GM19395 (cell line): ENCODE results near the gene HEMGN.
A peak's percentile ranks its signal among the peaks of the same experiment; 100 is the strongest.
"Not testable (repeated sequence)": the region's sequence is repeated elsewhere in the genome, so short reads cannot be mapped to it uniquely, and the experiment has no call there.

Experiments used
- ATAC-seq: cut with Tn5 transposase; IDR thresholded peaks from one replicate; pipeline ENCODE4 v1.9.1; 2021; ENCODE audit warnings: mild to moderate bottlenecking, moderate library complexity; ENCODE audit not compliant: unreplicated experiment

Gene HEMGN, protein sequence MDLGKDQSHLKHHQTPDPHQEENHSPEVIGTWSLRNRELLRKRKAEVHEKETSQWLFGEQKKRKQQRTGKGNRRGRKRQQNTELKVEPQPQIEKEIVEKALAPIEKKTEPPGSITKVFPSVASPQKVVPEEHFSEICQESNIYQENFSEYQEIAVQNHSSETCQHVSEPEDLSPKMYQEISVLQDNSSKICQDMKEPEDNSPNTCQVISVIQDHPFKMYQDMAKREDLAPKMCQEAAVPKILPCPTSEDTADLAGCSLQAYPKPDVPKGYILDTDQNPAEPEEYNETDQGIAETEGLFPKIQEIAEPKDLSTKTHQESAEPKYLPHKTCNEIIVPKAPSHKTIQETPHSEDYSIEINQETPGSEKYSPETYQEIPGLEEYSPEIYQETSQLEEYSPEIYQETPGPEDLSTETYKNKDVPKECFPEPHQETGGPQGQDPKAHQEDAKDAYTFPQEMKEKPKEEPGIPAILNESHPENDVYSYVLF

DNA sequence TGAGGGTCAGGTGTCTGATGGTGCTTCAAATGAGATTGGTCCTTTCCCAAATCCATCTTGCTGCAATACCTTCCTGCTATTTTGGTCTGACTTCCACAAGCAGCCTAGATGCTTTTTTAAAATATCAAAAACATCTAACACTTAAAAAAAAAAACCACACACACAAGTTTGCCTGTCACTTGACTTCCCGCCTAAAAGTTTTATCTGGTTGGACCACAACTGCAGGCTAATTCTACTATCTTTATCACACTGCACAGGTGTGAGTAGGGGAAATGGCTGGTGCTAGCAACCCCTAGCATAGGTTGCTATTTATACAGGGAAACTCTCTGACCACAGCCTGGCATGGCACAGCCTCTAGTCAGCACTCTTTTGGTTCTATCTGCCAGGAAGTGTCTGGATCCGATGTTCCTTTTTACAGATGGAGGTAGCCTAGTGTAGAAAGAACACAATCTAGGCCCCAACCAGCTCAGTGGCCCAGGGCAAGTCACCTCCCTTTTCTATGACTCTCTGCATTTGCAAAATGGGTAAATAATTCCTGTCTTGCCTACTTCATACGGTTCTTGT, at the start of gene HEMGN:
Gene HEMGN (minus strand): TSS at position 92 of the 564 bp plus-strand sequence. CDS start 36 bp downstream, at position 56.
- no peak for ATAC-seq

DNA sequence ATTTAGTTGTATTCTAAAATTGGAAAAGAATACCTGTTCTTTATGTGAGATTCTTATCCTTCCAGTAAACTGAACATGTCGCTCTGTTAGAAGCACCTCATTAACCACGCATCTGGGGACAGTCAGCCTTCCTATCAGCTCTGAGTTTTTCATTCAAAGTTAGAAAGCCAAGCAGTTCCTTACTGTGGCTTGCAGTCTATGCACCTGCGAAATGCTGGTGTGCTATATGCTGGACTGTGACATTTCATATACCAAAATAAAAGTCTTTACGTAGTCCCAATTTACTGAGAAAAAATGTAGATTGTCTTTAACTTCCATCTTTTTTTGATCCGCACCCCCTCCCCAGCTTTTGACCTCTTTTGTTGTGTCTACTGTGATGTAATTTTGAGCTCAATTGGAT, 49.5 kb upstream of the HEMGN start:
- ATAC-seq: no peak

DNA sequence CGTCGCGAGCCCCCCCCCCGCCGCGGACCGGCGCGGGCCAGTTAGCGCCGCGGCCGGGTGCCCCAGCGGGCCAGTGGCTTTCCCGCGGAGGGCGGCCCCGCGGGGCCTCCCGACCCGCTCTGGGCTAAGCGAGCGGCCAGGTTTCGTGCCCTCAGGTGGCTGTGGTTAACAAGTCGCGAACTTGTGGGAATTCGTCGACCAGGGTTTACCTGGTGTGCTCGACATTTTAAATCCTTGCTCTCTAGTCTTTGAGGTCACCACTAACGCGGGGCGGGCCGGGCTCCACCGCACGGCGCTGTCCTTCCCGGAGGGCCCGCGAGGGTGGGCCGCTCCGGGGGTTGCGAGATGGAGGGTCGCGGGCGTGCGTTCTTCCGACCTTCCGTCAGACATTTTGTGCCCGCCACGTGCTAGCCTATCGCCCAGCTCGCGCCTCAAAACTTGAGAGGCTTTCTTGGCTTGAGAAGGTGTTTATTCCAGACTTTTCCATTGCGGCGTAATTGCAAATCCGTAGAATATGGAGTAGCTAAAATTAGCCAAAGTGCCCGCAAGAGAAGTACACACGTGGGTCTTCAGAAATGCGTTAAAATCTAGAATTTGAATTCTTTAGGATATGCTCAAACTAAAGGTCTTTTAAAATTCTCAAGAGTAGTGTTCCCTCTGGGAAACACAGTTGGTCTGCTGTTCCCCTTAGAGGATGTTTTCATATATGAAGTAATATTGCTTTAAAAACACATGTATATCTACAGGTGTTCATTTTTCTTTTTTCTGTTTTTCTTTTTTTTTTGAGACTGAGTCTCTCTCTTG, 47.3 kb upstream of the HEMGN start:
- ATAC-seq: peak; percentile 5

DNA sequence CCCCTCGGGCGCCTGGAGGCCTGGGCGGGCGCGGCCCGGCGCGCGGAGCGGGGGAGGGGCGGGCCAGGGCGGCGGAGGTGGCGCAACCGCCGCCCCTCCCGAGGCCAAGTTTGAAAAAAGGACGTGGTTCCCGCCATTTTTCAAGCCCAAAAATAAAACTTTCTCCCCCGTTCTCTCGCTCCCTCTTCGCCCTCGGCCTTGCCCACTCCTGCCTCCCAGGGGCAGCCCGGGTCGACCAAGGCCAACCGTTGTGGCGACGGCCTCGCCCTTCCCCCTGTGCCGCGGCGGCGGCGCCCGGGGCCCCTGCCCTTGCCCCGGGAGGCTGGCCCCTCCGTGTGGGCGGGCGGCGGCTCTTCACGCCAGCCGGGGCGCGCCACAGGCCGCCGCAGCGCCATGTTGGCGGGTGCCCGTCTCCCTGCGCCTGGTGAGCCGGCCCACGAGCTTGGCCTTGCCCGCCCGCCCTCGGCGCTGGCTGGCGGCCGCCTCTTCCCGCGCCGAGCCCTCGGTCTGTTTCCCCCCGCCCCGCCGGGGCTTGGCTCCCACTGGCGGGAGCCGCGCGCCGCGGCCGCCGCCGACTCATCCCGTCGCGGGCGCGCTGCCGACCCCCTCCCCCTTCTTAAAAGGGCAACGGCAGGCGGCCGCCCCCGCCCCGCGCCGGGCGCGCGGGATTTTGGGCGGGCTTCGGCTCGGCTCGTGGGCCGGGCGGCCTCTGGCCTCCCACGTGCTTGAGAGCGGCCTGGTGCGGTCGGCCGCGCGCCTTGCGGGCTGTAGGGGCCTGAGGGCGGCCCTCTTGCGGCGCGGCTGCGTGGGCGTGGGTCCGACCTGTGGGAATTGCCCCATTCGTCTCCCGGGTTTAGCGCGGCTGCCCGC, 46.5 kb upstream of the HEMGN start:
- ATAC-seq: peak; percentile 33

DNA sequence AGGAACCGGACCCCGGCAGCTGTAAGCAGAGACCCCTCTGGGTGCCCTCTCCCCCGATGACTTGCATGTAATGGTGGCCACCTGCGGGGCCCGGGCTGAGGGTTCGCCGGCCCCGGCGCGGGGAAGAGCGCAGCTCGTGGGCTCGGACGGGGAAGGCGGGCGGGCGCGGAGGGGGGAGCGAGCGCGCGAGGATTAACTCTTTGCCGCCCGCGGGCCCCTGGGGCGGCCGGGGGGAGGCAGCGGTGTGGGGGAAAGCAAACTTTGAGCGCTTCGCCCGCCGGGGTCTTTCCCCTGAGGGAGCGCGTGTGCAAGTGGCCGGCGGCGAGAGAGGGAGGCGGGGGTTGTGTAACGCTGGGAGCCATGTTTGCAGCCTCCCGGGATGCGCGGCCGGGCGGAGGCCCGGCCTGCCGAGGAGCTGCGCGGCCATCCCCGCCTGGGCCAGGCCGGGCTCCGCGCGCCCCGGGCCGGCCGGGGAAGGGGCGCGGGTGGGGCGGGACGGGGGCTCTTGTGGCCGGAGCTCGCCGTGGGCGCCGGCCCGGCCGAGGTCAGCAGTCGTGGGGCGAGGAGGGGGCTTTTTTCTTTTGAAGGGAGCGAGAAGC, 45.7 kb upstream of the HEMGN start:
- ATAC-seq: peak; percentile 11

DNA sequence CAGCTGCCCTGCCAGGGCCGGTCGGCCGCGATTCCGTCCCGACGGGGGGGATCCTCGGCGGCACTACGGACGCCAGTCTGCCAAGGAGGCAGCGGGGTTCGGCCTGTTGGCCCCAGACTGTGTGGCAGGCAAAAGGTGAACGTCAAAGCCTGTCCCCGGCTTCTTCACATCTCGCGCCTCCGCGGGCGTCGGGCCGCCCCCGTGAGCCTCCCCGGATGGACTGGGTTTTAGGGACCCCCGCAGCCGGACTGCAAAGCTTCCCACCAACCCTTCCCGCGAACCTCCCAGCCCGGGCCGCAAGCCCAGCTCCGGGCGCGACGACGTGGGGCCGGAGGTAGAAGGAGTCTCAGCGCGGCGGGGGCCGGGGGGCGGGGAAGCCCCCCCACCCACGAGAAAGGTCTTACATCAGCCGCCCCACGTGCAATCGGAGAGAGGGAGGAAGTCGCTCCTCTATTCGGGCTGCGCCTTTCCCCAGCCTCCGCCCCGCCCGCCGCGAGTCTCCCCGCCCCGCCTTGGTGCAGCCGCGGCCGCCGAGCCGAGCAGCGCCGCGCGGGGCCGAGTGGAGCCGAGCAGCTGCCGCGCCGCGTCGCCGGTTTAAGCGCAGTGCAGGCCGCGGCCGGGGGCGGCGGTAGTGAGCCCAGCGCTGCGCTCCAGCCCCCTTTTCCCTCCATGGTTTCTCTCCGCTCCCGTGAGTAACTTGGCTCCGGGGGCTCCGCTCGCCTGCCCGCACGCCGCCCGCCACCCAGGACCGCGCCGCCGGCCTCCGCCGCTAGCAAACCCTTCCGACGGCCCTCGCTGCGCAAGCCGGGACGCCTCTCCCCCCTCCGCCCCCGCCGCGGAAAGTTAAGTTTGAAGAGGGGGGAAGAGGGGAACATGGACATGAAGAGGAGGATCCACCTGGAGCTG, 45.0 kb upstream of the HEMGN start, which contains the start of gene ANP32B:
Gene ANP32B (plus strand): TSS at position 659 of the 906 bp plus-strand sequence. CDS start 215 bp downstream, at position 874.
- ATAC-seq: peak; percentile 66

DNA sequence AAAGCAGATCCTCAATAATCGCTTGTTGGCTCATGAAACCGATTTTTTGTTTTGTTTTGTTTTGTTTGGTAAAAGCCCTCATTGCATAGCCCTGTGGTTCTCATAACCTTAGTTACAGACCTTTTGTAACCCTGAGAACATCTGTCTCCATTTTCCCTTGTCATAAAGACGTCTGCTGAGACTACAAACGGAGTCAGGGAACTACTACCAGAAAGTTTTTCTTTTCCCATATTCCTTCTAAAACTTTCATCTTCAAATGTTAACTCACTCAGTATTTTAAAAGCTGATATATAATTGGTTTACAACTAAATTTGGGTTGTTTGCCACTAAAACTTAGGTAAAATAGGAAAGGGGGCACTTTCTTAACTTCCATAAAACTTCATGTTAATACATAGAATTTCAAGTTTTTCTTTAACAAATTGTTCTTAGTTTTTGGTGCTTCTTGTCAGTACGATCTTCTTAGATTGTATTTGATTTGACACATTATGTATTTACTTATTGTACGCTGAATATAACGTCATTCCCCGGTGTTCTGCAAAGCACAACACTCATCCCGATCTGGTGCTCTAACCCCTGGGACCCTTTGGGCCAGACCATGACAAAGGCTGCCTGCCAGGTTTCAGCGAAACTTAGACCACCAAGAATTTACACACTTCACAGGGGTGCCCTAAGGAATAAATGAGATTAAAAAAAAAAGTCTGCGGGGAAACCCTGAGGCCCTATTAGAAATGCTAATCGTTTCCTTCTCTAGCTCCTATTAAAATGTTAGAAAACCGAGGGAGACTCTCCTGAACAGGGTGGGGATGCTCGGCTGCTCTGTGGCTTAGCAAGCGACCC, 44.1 kb upstream of the HEMGN start:
- no peak for ATAC-seq

DNA sequence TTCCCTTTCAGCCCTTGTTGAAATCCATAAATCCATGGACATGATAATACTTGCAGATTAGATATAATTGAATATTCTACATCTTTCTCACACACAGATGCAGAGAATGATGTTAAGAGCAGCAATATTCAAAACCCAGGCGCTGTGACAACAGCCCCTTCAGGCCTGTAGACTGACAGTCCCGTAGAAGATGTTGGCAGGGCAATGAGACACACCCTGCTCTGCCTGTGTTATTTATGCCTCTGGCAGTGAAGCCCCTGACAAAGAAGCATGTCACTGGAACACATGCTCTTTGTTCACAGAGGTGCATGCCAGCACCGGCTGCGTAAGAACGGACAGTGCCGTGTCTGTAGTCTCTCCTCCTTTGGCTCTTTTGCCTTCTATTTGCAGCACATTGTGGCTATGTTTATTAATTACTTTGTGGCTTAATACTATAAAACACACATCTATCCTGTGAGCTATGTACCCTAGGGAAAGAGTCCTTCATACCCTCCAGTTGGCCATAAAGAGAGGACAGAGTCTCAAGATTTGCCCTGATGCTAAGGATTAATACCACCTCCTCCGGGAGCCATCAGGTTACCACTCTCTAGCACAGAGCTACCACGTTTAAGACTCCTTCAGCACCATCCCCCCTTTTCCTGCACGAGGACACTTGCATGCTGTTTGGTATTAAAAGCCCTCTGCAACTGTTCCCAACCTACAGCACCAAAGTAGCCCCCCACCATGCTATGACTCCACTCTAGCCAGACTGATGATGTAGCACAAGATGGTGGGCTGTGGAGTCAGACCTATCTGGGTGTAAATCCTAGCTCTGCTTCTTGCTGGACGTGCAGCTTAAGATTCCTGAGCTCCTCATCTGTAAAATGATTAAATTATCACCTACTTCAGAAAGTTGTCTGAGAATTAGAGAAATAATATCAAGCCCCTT, 43.2 kb upstream of the HEMGN start:
- no peak for ATAC-seq

DNA sequence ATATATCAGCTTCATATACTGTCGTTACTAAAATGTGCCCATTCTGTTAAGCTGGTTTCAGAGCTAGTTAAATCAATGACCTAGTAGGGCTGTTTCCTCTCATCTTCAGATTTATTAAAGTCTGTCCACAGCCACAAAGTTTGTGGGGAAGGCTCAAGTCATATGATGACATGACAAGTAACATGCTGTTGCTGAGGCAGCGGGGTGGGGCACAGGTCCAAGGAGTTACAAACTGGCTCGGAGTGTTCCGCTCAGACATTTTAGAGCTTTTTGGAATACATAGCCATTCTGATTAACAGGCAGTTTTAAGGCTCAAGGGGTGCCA, 42.5 kb upstream of the HEMGN start:
- no peak for ATAC-seq

DNA sequence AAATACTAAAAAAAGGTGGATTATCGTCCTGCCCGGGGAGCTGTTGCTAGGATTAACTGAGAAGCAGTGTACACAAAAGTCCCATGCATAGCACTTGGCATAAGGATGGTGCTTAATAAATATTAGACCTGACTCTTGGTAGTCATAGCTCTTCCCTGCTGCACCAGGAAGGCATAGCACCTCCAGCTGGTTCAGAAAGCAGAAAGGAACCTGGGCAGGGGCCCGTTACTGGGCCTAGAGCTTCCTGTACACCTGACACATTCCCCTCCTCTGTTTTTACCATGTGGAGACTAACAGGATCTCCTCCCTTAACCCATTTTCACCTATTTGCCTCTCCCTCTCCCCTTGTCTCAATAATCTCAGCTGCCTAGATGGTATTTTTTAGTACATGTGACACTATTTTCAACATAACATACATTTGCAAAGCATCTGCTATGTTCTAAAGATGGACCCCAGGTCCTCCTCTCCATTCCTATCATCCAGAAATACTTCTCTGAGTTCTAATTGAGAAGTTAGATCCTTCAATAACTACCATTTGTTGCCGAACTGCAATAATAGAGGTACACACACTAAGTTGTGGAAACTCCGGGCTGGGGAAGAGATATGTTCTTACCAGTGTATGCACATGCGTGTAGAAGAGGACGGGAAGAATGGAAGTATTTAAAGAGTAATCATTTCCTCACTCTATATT, 42.0 kb upstream of the HEMGN start:
- ATAC-seq: no peak

DNA sequence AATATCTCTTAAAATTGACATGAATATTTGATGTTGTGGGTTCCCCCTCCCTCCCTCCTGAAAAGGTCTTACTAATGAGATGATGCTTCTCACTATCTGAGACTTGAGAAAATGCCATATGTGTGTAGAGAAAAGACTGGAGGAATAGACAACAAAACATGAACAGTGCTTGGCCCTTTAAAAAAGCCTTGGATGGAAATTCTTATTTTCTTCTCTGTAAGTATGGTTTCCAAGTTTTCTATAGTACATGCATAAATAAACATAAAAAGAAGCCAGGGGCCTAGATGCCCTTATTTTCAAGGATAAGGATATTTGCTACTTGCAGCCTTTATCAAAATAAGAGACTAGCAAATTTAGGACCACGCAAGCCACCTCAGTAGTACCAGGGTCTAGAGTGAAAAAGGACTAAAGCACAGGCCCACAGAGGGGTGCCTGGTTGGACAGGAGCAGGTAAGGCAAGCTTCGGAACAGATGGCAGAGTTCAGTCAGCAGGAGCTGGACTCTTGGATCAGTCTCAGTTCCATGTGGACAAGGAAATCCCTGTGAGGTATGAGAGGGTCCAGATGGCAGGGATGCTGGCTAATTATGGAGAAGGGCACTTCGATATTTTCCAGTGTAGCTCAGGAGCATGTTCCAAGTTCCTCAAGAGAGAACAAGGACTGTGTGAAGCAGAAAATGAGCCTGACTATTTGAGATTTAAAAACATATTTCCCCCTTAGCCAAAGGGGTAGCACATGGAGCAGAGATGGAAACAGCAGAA, 40.6 kb upstream of the HEMGN start:
- no peak for ATAC-seq

DNA sequence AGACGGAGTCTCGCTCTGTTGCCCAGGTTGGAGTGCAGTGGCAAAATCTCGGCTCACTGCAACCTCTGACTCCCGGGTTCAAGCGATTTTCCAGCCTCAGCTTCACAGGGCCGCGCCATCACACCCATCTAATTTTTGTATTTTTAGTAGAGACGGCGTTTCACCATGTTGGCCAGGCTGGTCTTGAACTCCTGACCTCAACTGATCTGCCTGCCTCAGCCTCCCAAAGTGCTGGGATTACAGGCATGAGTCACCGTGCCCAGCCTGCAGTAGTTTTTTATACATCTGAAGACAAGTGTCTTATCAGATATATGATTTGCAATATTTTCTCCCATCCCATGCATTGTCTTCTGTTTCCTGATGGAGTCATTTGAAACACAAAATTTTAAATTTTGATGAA, 38.7 kb upstream of the HEMGN start:
- not testable (repeated sequence) for ATAC-seq

DNA sequence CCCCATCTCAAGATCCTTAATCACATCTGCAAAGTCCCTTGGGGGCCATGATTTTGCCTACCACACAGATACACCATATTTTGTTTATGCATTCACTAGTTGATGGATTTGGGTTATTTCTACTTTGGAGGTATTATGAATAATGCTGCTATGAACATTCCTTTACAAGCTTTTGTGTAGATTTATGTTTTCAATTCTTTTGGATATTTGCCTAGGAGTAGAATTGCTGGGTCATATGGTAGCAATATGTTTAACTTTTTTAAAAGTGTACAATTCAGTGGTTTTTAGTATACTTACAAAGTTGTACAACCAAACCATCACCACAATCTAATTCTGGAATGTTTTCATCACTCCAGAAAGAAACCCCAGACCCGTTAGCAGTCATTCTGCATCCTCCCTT, 37.4 kb upstream of the HEMGN start:
- ATAC-seq: no peak

DNA sequence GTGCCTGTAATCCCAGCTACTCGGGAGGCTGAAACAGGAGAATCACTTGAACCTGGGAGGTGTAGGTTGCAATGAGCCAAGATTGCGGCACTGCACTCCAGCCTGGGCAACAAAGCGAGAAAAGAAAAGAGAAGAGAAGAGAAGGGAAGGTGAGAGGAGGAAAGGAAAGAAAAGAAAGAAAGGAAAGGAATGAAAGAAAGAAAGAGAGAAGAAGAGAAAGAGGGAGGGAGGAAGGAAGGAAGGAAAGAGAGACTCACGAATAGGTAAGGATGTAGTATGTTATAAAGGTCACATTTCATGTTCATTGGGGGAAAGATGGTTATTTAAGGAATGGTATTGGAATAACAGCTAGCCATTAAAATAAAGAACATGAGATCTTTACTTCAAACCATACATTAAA, 34.8 kb upstream of the HEMGN start:
- ATAC-seq: no peak

DNA sequence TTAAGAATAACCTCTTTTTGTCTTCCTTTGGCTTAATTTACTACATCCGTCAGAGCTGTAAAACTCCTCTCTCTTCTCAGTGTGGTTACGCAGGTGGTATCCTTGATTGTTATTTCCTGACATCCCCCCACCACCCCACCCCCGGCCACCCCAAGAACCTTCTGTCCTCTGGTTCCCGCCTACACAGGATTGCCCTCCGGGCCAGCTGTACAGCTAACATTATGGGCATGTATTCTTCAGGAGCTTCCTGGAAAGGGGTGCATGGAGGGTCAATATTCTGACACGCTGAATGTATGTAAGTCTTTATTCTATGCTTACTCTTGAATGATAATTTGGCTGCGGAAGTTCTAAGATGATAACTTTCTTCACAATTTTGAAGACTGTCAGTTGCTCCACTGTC, 32.2 kb upstream of the HEMGN start:
- no peak for ATAC-seq

DNA sequence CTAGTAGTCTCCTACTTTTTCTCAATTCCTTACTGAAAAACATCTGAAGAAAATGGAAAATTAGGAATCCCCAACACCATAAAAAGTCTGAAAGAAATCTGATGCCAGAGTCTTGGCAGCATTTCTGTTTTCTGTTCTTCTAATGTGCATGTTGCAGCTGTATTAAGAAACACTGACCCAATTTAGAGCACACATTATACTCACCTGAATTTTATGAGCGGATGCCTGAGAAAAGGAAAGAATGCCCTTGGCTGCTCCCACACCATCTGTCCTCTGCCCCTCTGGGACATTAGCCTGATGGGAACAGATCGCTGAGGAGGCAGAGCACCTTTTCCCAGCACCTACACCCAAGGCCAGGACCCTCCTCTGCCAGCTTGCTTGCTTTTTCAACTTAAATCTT, 31.0 kb upstream of the HEMGN start:
- no peak for ATAC-seq
